K562 (cell line): ENCODE data around the gene CNNM2. TPM values are rescaled to one million over a fixed set of nuclear protein-coding genes. Genes with fewer than 3 reads are reported as not detected.

Source experiments
- CCNT2 ChIP-seq: IDR thresholded peaks from 2 replicates; pipeline ENCODE4 v1.6.1; 2011; ENCODE audit warnings: borderline replicate concordance, low read depth, mild to moderate bottlenecking, moderate library complexity, mixed read lengths, low read length; ENCODE audit not compliant: insufficient read length; ENCODE audit errors: extremely low read depth
- COPS2 ChIP-seq: fragments of 450-650 bp; conservative IDR thresholded peaks from 2 replicates; pipeline ENCODE4 v1.6.1; 2016; ENCODE audit warnings: mild to moderate bottlenecking, moderate library complexity
- E2F3 ChIP-seq: fragments of 250-450 bp; sonication (Bioruptor Pico); IDR thresholded peaks from 2 replicates; pipeline ENCODE4 v1.4.0; 2020; ENCODE audit warnings: mild to moderate bottlenecking
- EP300 ChIP-seq: IDR thresholded peaks from 2 replicates; pipeline ENCODE4 v1.6.1; 2012; ENCODE audit warnings: low read length, improper control_type of control experiment
- ETV1 ChIP-seq: fragments of 450-650 bp; conservative IDR thresholded peaks from 2 replicates; pipeline ENCODE4 v1.6.1; 2016; ENCODE audit warnings: missing genetic modification characterization, control low read depth, low read depth, missing compliant biosample characterization
- FOXK2 ChIP-seq, 2 experiments: fragments of 450-650 bp; IDR thresholded peaks in 1 of 2; conservative IDR thresholded peaks in 1 of 2; 2 replicates each; pipeline ENCODE4 v1.6.1; 2016; ENCODE audit warnings: low read depth in 2 of 2, mild to moderate bottlenecking in 1 of 2
- GATA2 ChIP-seq: sonication (generic); formaldehyde crosslinking; IDR thresholded peaks from 2 replicates; pipeline ENCODE4 v1.4.0; 2020; ENCODE audit warnings: mild to moderate bottlenecking, missing genetic modification reagents
- HES1 ChIP-seq: fragments of 450-650 bp; IDR thresholded peaks from 2 replicates; pipeline ENCODE4 v1.6.1; 2016; ENCODE audit warnings: low read depth, mild to moderate bottlenecking, moderate library complexity
- JUN ChIP-seq, 2 experiments: sonication (generic) in 1 of 2; formaldehyde crosslinking in 1 of 2; IDR thresholded peaks; 2 replicates each; pipeline versions ENCODE4 v1.6.1 to v1.8.0; 2012 to 2022; ENCODE audit warnings: borderline replicate concordance in 2 of 2, mild to moderate bottlenecking in 2 of 2, improper control_type of control experiment in 1 of 2, low read depth in 1 of 2, low read length in 1 of 2, missing genetic modification reagents in 1 of 2
- MBD1 ChIP-seq: fragments of 250-450 bp; sonication (Bioruptor Pico); IDR thresholded peaks from 2 replicates; pipeline ENCODE4 v1.8.0; 2022; ENCODE audit warnings: inconsistent platforms
- MECOM ChIP-seq: fragments of 250-450 bp; sonication (Bioruptor Pico); IDR thresholded peaks from 2 replicates; pipeline ENCODE4 v1.8.0; 2022; ENCODE audit warnings: inconsistent platforms
- NCOA2 ChIP-seq, 2 experiments: fragments of 450-650 bp; IDR thresholded peaks; 2 replicates each; pipeline ENCODE4 v1.6.1; 2018; ENCODE audit warnings: mild to moderate bottlenecking in 2 of 2, moderate library complexity in 1 of 2; ENCODE audit not compliant: partially characterized antibody in 2 of 2
- NCOA6 ChIP-seq: fragments of 450-650 bp; IDR thresholded peaks from 2 replicates; pipeline ENCODE4 v1.6.1; 2017; ENCODE audit warnings: mild to moderate bottlenecking
- PBX2 ChIP-seq, 2 experiments: IDR thresholded peaks in 1 of 2; conservative IDR thresholded peaks in 1 of 2; 2 replicates each; pipeline ENCODE4 v1.6.1; 2016; ENCODE audit warnings: low read depth in 2 of 2, mild to moderate bottlenecking in 1 of 2, missing compliant biosample characterization in 1 of 2, missing genetic modification characterization in 1 of 2, moderate library complexity in 1 of 2
- PML ChIP-seq: IDR thresholded peaks from 2 replicates; pipeline ENCODE4 v1.6.1; 2012; ENCODE audit warnings: low read length, inconsistent platforms
- RBM39 ChIP-seq: fragments of 200-400 bp; formaldehyde crosslinking; optimal IDR thresholded peaks from 2 replicates; pipeline ENCODE3; 2018; ENCODE audit warnings: low read depth, low read length
- SMAD1 ChIP-seq: fragments of 150-350 bp; IDR thresholded peaks from 2 replicates; pipeline ENCODE4 v1.6.1; 2014; ENCODE audit warnings: low read length, low read depth; ENCODE audit not compliant: partially characterized antibody
- SNIP1 ChIP-seq: fragments of 450-650 bp; IDR thresholded peaks from 2 replicates; pipeline ENCODE4 v1.7.1; 2017; ENCODE audit warnings: low read depth, mild to moderate bottlenecking
- SPI1 ChIP-seq: IDR thresholded peaks from 2 replicates; pipeline ENCODE4 v1.6.1; 2011; ENCODE audit warnings: low read depth, low read length, control low read depth, borderline replicate concordance
- TAF9B ChIP-seq: fragments of 450-650 bp; IDR thresholded peaks from 2 replicates; pipeline ENCODE4 v1.6.1; 2018; ENCODE audit warnings: mild to moderate bottlenecking; ENCODE audit not compliant: partially characterized antibody
- THRAP3 ChIP-seq: fragments of 450-650 bp; IDR thresholded peaks from 2 replicates; pipeline ENCODE4 v1.6.1; 2016; ENCODE audit warnings: mild to moderate bottlenecking, inconsistent platforms, borderline replicate concordance
- ZNF384 ChIP-seq: IDR thresholded peaks from 2 replicates; pipeline ENCODE4 v1.6.1; 2012; ENCODE audit warnings: low read depth, low read length, improper control_type of control experiment
- polyA plus RNA-seq, 8 experiments: library from polyadenylated mRNA; depleted of rRNA in 4 of 8; stranded (reverse) in 5 of 8; unstranded in 3 of 8; fragments of >200 nt; fragmentation: Nextera tagmentation in 2 of 8; fragmentation: Illumina TruSeq in 1 of 8; extraction: Ambion mirVana in 2 of 8; extraction: Trizol in 1 of 8; gene quantifications; 2 replicates each; pipeline versions ENCODE4 v1.2.1 to v1.2.3, GENCODE V29; 2011 to 2014; ENCODE audit warnings: inconsistent platforms in 1 of 8, missing spikeins in 1 of 8
- total RNA-seq, 7 experiments: library from RNA; depleted of rRNA in 6 of 7; stranded (reverse); fragments of >200 nt in 6 of 7; fragmentation: Illumina TruSeq in 2 of 7; extraction: Trizol in 2 of 7; gene quantifications; 2 replicates each; pipeline versions ENCODE4 v1.2.1 to v1.2.3, GENCODE V29; 2011 to 2021; ENCODE audit warnings: low replicate concordance in 1 of 7

The CNNM2 gene
- total and polyA plus RNA-seq, 9 of the 15 experiments (the other 6 are each of a cell fraction or from before 2014, with no cell fraction given): 0.21 to 5.0 (median 1.3) TPM

- TF ChIP-seq NCOA6 (no peak), HES1 (0 out of 2 replicates have a peak, but pooled peaks have one; percentile 30), THRAP3 (no peak), NCOA2 (IDR thresholded peaks at IDR 0.05; ENCODE audit: partially characterized antibody in 2 of 2) (peak in 1 of 2 experiments; percentile 61), SNIP1 (no peak), PML (peak; percentile 87), PBX2 (CRISPR knock-in tag; IDR thresholded peaks at IDR 0.05; ENCODE audit: low read depth) (no peak), PBX2 (tag; conservative IDR thresholded peaks at IDR 0.05; ENCODE audit: low read depth) (0 out of 2 replicates have a peak, but pooled peaks have one; percentile 27), EP300 (peak; percentile 97), GATA2 (CRISPR knock-in tag) (peak; percentile 86), RBM39 (no peak), SPI1 (peak; percentile 67), ETV1 (tag) (peak; percentile 31), TAF9B (peak; percentile 17), MBD1 (no peak), FOXK2 (conservative IDR thresholded peaks at IDR 0.05 in 1 of 2, IDR thresholded peaks at IDR 0.05 in 1 of 2; ENCODE audit: low read depth in 2 of 2) (peak; percentile 66 to 69; a peak in 3 of 4 replicates), CCNT2 (peak; percentile 72), E2F3 (CRISPR knock-in tag) (no peak), ZNF384 (peak; percentile 36; the same call in 1 of the 2 replicates), MECOM (CRISPR knock-in tag) (peak; percentile 38; the same call in 1 of the 2 replicates), JUN (IDR thresholded peaks at IDR 0.05; ENCODE audit: borderline replicate concordance, low read depth, low read length) (peak; percentile 42; the same call in 1 of the 2 replicates), JUN (CRISPR knock-in tag; IDR thresholded peaks at IDR 0.05; ENCODE audit: borderline replicate concordance) (no peak), COPS2 (no peak), SMAD1 (peak; percentile 46)
Measured at GRCh38 chr10:102988404-102989314, 70.6 kb downstream of the CNNM2 start (continued).
